CD4-positive, alpha-beta T cell (primary cell): ENCODE data around the gene AZGP1. TPM values are rescaled to one million over a fixed set of nuclear protein-coding genes. Genes with fewer than 3 reads are reported as not detected.
"Not testable (repeated sequence)": the region's sequence is repeated elsewhere in the genome, so short reads cannot be mapped to it uniquely, and the experiment has no call there.

ENCODE experiments used
- ATAC-seq: fragments of 200-7000 bp; cut with Tn5 transposase; one replicate; pipeline ENCODE4 v1.10.0; 2022; ENCODE audit warnings: mild to moderate bottlenecking; ENCODE audit not compliant: poor library complexity
- CTCF ChIA-PET: fragments of 350-600 bp; sonication (Branson Sonifier 250); formaldehyde crosslinking; loops from one replicate; lab custom pipeline; 2021; ENCODE audit warnings: antibody characterized with exemption, inconsistent platforms; lab: Charles Lee
- POLR2A ChIA-PET: fragments of 350-600 bp; sonication (Branson Sonifier 250); formaldehyde crosslinking; loops from one replicate; lab custom pipeline; 2021; ENCODE audit warnings: antibody characterized with exemption, inconsistent platforms; lab: Charles Lee
- DNase-seq, 14 experiments: peaks; one replicate each; pipeline ENCODE4 v3.0.0-alpha.2; 2013 to 2020; ENCODE audit warnings: mixed read lengths in 2 of 14
- H3K27ac ChIP-seq, 2 donors: one replicate each; pipeline versions ENCODE4 v1.5.1 to v1.7.0; 2013; ENCODE audit warnings: low read length in 2 of 2, low read depth in 1 of 2, mild to moderate bottlenecking in 1 of 2
- H3K27me3 ChIP-seq, 2 experiments: 1 replicate in 1 of 2; 2 replicates in 1 of 2; pipeline versions ENCODE4 v1.6.1 to v1.7.0; 2013; ENCODE audit warnings: low read length in 2 of 2, control low read depth in 1 of 2, mild to moderate bottlenecking in 1 of 2, moderate library complexity in 1 of 2; ENCODE audit not compliant: insufficient read depth in 2 of 2, control insufficient read depth in 1 of 2
- H3K36me3 ChIP-seq: one replicate; pipeline ENCODE4 v1.6.1; 2013; ENCODE audit warnings: low read length, control low read depth; ENCODE audit not compliant: insufficient read depth
- H3K4me1 ChIP-seq: one replicate; pipeline ENCODE4 v1.6.1; 2013; ENCODE audit warnings: low read length, control low read depth; ENCODE audit not compliant: insufficient read depth
- H3K4me3 ChIP-seq: one replicate; pipeline ENCODE4 v1.5.1; 2013; ENCODE audit warnings: mild to moderate bottlenecking, low read length, moderate library complexity
- H3K9me3 ChIP-seq, 2 experiments: 1 replicate in 1 of 2; 2 replicates in 1 of 2; pipeline versions ENCODE4 v1.6.1 to v1.7.0; 2013; ENCODE audit warnings: low read length in 2 of 2, mild to moderate bottlenecking in 2 of 2, control low read depth in 1 of 2, moderate library complexity in 1 of 2; ENCODE audit not compliant: control insufficient read depth in 1 of 2, insufficient read depth in 1 of 2
- H3K27ac Mint-ChIP-seq: one replicate; pipeline ENCODE4 v1.8.0; 2020; ENCODE audit warnings: mixed read lengths
- H3K27me3 Mint-ChIP-seq: one replicate; pipeline ENCODE4 v1.8.0; 2021; ENCODE audit warnings: mixed read lengths
- H3K36me3 Mint-ChIP-seq: one replicate; pipeline ENCODE4 v1.8.0; 2021; ENCODE audit warnings: low read depth, mixed read lengths
- H3K4me1 Mint-ChIP-seq: one replicate; pipeline ENCODE4 v1.8.0; 2021; ENCODE audit warnings: low read depth, mixed read lengths
- H3K4me3 Mint-ChIP-seq: one replicate; pipeline ENCODE4 v1.8.0; 2020; ENCODE audit warnings: mild to moderate bottlenecking, mixed read lengths
- H3K9me3 Mint-ChIP-seq: one replicate; pipeline ENCODE4 v1.8.0; 2020; ENCODE audit warnings: mixed read lengths
- CTCF ChIP-seq: fragments of 200-600 bp; IDR thresholded peaks from one replicate; pipeline ENCODE4 v1.8.0; 2022; ENCODE audit warnings: antibody characterized with exemption, mild to moderate bottlenecking
- intact Hi-C, 2 experiments: fragments of 100-400 bp; cut with DNase I in 1 of 2; cut with micrococcal nuclease in 1 of 2; formaldehyde crosslinking; loops; one replicate each; pipeline versions ENCODE4 v1.15.1 to v1.9.0; 2023 to 2025; cut with DNase I, micrococcal nuclease
- total RNA-seq, 174 experiments: library from RNA in 2 of 174; stranded (reverse) in 2 of 174; gene quantifications; one replicate each; pipeline ENCODE4 v1.2.3 and lab custom pipeline; 2021 to 2026

The AZGP1 gene
- total RNA-seq, 2 experiments from 2014 or later, result not detected

- ChIA-PET CTCF (interaction anchor here (1.2 kb wide), 1 partner anchor 42 kb away, joined by 6 read pairs; no protein-coding TSS in a partner anchor), POLR2A (no interaction called here)
- H3K36me3 Mint-ChIP-seq, result no peaks in the 10 kb centered on the region
- TF ChIP-seq CTCF, result no peak
- no peak overlapping the region for H3K27ac ChIP-seq
- peaks cover 35% of the 10 kb centered on the region for H3K27me3 Mint-ChIP-seq
- intact Hi-C loops, result no loop called here
- peaks cover 5 to 6% of the 10 kb centered on the region in 2 experiments for H3K9me3 ChIP-seq
- H3K9me3 Mint-ChIP-seq, result no peaks in the 10 kb centered on the region
- no peaks in the 10 kb centered on the region for H3K36me3 ChIP-seq
- H3K27me3 ChIP-seq, result peaks cover 0 to 10% of the 10 kb centered on the region in 2 experiments
- no peak overlapping the region for H3K27ac Mint-ChIP-seq
- ATAC-seq (no peak), DNase-seq (no peak)
- H3K4me1 Mint-ChIP-seq, result no peaks in the 10 kb centered on the region
- no peak overlapping the region for H3K4me3 Mint-ChIP-seq
- no peaks in the 10 kb centered on the region for H3K4me1 ChIP-seq
- H3K4me3 ChIP-seq, result no peak overlapping the region
Measured at GRCh38 chr7:99955247-99955646, 20.6 kb downstream of the AZGP1 start.

GRCh38 chr7:99954643-99955042 is 21.2 kb downstream of the AZGP1 start:
- CTCF ChIA-PET, H3K4me1 Mint-ChIP-seq, H3K27ac Mint-ChIP-seq, H3K4me3 ChIP-seq, H3K4me3 Mint-ChIP-seq, POLR2A ChIA-PET, DNase-seq, ATAC-seq, H3K27ac ChIP-seq, H3K36me3 ChIP-seq, intact Hi-C loops, H3K36me3 Mint-ChIP-seq, H3K4me1 ChIP-seq, H3K9me3 ChIP-seq, H3K9me3 Mint-ChIP-seq, H3K27me3 ChIP-seq: not testable (repeated sequence)
- H3K27me3 Mint-ChIP-seq, result peaks cover 31% of the 10 kb centered on the region

DNA sequence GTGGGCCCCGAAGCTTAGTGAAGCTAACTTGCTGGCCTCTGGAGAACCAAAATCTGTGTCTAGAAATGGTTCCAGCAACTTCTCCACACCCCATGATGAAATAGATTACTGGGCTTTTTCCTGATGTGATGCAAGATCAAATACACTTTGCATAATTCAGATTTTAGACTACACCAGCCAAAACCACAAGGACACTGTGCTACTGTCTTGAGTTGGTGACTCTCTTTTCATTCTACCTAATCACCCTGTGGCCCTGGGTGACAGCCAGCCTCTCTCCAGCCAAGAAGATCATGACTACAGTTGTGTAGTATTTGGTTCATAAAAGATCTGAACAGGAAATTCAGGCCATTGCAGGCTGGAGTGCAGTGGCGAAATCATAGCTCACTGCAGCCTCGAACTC is 22.2 kb downstream of the AZGP1 start:
- intact Hi-C loops, result no loop called here
- no peaks in the 10 kb centered on the region for H3K27me3 ChIP-seq
- ChIA-PET CTCF (no interaction called here), POLR2A (no interaction called here)
- no peaks in the 10 kb centered on the region for H3K4me1 Mint-ChIP-seq
- TF ChIP-seq CTCF, result no peak
- no peaks in the 10 kb centered on the region for H3K4me1 ChIP-seq
- H3K27me3 Mint-ChIP-seq, result peaks cover 24% of the 10 kb centered on the region
- H3K27ac ChIP-seq, result no peak overlapping the region
- peaks cover 5 to 6% of the 10 kb centered on the region in 2 experiments for H3K9me3 ChIP-seq
- H3K9me3 Mint-ChIP-seq, result no peaks in the 10 kb centered on the region
- H3K4me3 Mint-ChIP-seq, result no peak overlapping the region
- no peak overlapping the region for H3K4me3 ChIP-seq
- ATAC-seq, result no peak
- H3K27ac Mint-ChIP-seq, result no peak overlapping the region
- DNase-seq, result peak in 2 of 14 experiments; percentile 14 to 31
- H3K36me3 Mint-ChIP-seq, result no peaks in the 10 kb centered on the region
- no peaks in the 10 kb centered on the region for H3K36me3 ChIP-seq

DNA sequence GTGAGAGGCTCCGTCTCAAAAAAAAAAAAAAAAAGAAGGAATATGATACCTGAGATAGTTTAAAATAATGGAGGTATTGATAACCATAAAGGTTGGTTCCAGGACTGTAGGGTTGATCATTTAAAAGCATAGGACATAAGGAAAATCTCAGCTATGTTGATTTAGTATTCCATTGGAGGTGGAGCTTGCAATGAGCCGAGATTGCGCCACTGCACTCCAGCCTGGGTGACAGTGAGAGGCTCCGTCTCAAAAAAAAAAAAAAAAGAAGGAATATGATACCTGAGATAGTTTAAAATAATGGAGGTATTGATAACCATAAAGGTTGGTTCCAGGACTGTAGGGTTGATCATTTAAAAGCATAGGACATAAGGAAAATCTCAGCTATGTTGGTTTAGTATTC is 23.2 kb downstream of the AZGP1 start:
- CTCF ChIA-PET, result interaction anchor here (0.6 to 0.8 kb wide), 2 partner anchors 39 to 1856 kb away, joined by 3 read pairs; no protein-coding TSS in a partner anchor
- H3K27me3 Mint-ChIP-seq, result peaks cover 18% of the 10 kb centered on the region
- POLR2A ChIA-PET, result interaction anchor here (0.6 kb wide), 1 partner anchor 34 kb away, joined by 3 read pairs; no protein-coding TSS in a partner anchor

DNA sequence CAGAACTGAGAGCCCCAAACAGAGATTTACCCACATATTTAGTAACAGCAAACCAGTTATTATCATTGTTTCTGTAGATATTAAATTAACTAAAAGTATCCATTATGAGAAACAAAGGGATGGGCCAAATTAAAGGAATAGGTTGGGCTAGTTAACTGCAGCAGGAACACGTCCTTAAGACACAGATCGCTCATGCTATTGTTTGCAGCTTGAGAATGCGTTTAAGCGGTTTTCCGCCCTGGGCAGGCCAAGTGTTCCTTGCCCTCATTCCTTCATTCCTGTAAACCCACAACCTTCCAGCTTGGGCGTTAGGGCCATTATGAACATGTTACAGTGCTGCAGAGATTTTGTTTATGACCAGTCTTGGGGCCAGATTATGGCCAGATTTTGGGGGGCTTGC is 25.0 kb downstream of the AZGP1 start:
- CTCF ChIA-PET, H3K36me3 ChIP-seq, ATAC-seq, H3K27ac ChIP-seq, DNase-seq, H3K36me3 Mint-ChIP-seq, H3K27me3 ChIP-seq, intact Hi-C loops, H3K4me1 ChIP-seq, H3K27ac Mint-ChIP-seq, H3K4me3 Mint-ChIP-seq, H3K9me3 Mint-ChIP-seq, H3K9me3 ChIP-seq, H3K4me3 ChIP-seq, H3K4me1 Mint-ChIP-seq: not testable (repeated sequence)
- H3K27me3 Mint-ChIP-seq, result peaks cover 15% of the 10 kb centered on the region
- POLR2A ChIA-PET, result interaction anchor here (0.8 kb wide), 1 partner anchor 31 kb away, joined by 3 read pairs; the partner anchor contains the start of gene TRIM4

More for the DNA sequence above, 23.2 kb downstream of the AZGP1 start:
- H3K9me3 ChIP-seq, H3K27ac ChIP-seq, H3K36me3 Mint-ChIP-seq, H3K9me3 Mint-ChIP-seq, H3K4me1 ChIP-seq, H3K36me3 ChIP-seq, DNase-seq, H3K4me3 Mint-ChIP-seq, H3K4me3 ChIP-seq, ATAC-seq, H3K27ac Mint-ChIP-seq, H3K27me3 ChIP-seq, H3K4me1 Mint-ChIP-seq, intact Hi-C loops: not testable (repeated sequence)
